GM21619 (cell line): ENCODE results near the gene MANF.
"Not testable (repeated sequence)": the region's sequence is repeated elsewhere in the genome, so short reads cannot be mapped to it uniquely, and the experiment has no call there.

Source experiments
- ATAC-seq: cut with Tn5 transposase; IDR thresholded peaks from one replicate; pipeline ENCODE4 v1.9.1; 2021; ENCODE audit not compliant: unreplicated experiment

Gene MANF

DNA sequence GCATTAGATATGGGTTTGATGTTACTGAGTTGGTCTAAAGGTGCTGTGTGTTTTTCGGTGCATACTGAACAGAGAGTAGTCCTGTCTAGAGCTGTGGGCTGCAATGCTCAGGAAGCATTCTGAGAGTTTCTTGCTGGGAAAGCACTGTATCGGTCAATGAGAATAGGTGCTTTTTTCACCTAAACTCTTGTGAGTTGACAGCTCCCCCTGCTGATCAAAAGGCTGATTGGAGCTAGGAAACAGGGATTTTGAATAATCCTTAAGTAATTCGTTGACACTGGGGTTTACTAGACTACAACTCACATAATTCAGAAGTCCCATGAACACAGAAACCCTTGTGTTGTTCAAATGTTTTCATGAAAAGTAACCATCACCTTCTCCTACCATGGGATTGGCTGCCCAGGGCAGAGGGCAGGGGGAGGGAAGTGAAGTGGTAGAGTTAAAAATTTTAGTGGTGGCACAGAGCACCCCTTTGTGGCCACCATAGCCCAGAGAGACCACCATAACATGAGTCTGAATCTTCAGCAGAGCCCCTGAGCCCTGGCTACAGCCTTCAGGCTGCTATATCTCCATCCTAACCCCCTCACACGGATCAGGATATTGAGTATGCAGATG lies 13.0 kb upstream of the MANF start:
- ATAC-seq = no peak

DNA sequence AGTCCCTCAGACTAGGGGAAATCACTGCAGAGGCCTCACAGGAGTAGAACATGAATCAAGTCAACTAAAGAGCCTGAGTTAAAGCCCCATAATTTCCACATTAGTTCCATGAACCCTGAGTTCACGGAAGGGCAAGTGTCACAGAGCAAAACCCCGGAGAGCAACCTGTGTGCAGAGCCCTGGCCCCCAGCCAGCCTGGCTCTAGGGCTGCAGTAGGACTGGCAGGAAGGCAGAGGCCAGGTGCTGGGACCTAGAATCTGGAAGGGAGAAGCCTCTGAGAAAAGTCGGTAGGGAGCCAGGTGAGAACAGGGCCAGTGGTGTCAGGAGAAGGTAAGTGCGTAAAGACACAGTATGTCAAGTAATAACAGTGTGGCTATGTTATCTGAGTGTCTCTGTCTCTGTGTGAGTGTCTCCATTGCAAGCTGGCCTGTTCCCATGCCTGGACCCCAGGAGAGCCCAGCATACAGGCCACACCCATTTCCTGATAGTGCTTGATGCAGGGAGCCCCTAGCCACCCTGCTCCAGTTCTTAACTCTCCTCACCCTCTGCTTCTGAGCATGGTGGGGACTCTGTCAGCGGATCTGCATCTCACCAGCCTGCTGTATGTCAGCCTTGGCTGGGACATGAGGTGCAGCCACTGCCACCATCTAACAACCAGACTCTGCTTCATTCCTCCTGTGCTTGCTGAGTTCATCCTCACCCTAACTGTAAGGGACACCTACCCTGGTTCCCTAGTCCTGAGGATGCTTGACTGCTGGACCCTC lies 11.3 kb upstream of the MANF start:
- ATAC-seq = no peak

- no peak for ATAC-seq
Observed at GRCh38 chr3:51374456-51374855, 10.6 kb upstream of the MANF start.

- ATAC-seq = no peak
Observed at GRCh38 chr3:51375136-51375535, 10.0 kb upstream of the MANF start.

DNA sequence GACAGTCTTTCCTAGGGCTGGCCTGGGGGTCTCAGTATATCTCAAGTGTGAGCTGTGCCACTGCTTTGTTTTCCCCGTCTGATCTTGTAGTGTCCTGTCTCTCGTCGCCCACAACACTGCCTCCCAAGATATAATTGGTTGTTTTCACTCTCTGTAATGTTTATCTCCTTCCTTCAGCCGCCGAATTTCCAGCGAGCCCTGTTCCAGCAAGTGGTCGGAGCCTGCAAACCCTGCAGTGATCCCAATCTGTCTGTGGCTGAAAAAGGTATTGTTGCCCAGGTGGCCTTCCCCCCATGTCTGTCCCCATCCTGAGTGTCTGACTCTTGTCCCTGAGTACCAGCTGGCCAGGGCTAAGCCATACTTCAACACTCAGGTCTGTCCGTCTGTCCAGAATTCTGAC lies 9.5 kb upstream of the MANF start:
- ATAC-seq = no peak

GRCh38 chr3:51378065-51378464 lies 7.0 kb upstream of the MANF start:
- ATAC-seq = no peak

DNA sequence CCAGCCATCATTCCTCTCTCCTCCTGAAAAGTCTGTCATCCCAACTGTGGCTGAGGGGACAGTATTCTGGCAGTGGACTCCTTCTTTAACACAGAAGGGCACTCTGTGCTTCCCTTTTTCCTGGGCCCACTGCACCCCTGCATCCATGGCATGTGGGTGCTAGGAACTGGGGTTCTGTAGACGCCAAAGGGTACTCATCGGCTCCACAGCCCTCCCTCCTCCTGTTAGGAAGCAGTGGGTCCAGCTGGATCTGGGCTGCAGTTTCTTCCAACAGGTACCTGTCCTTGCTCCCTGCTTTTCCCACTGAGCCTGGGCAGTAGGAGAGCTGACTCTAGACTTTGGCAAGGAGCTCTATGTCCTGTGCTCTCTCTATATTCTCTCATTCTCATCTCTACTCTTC lies 6.4 kb upstream of the MANF start:
- ATAC-seq = no peak

- ATAC-seq = no peak
Observed at GRCh38 chr3:51379301-51379700, 5.8 kb upstream of the MANF start.

DNA sequence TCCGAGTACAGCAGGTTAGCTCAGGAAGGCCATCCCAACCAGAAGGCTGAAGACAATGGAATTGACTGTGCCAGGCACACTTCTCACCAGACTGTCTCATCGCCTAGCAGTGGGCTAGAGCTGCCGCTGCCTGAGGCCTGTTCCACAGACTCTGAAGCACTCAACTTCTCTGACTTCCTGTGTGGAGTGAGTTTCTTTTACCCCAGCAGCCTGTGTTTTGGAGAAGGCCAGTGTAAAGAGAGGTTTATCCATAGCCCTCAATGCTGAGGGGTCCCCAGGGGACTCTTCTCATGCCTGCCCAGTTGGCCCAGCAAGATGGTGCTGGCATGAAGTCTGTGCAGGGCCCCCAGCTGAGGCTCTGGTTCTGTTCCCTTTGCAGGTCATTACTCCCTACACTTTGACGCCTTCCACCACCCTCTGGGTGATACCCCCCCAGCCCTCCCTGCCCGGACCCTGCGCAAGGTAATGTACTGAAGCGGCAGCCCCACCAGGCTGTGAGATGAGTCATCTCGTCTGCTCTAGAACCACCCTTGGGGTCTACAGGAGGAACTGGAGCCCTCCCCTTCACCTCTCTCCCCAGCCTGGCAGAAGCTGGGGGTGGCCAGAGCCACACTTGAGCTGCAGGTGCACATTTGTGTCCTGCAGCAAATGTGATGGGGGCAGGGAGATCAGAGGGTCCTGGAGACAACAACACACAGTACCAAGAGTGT lies 5.2 kb upstream of the MANF start:
- no peak for ATAC-seq

DNA sequence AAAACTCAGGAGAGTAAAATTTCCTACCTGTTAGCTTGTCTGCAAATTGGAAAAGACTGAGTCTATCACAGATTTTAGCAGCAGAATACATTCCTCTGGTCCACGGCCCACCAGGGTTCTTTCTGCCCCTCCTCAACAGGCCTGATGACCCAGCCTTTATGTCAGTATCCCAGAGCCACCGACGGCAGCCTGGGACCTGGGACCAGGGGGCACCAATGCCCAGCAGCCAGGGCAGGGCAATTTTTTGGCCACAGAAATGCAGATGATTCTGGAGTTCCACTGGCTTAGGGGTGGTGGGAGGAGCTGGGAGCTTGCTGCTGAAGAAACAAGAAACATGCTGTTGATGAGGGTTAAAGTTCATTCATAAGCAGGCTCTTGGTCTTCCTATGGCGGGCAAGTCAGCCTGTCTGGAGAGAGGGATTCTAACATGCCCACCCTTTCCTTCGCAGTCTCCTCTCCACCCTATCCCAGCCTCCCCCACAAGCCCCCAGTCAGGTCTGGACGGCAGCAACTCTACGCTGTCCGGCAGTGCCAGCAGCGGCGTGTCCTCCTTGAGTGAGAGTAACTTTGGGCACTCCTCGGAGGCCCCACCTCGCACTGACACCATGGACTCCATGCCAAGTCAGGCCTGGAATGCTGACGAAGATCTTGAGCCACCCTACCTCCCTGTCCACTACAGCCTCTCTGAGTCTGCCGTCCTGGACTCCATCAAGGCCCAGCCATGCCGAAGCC lies 4.3 kb upstream of the MANF start:
- ATAC-seq = no peak

GRCh38 chr3:51381333-51381705 lies 3.8 kb upstream of the MANF start:
- no peak for ATAC-seq

DNA sequence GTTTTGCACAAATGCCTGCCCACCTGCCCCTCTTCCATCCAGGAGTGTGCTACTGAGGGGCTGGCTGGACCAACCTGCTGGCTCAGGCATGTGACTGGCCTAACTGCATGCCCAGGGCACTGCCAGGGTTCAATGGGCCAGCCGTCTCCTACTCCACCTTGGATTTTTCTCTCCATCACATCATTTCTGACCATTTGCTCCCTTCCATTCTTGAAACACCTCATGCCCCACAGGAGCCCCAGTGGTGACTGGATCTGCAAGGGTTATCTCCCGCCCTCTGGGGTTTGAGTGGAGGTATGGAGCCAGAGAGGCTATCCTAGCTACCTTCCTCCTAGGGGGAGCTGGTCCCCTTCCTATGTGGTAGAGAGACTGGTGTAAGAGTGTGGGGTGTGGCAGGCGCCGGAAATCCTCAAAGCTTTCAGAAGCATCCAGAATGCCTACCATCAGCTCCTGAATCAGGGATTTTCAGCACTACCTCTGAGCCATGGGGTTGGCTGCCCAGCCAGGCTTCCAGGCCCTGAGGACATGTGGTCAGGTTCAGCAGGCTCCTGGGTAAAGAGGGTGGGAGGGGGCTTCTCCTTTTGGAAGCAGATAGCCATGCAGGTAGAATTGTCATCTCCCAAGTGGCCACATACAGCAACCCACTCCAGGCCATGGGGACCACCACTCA lies 2.9 kb upstream of the MANF start:
- ATAC-seq = no peak

GRCh38 chr3:51382947-51383578 lies 2.0 kb upstream of the MANF start:
- no peak for ATAC-seq

DNA sequence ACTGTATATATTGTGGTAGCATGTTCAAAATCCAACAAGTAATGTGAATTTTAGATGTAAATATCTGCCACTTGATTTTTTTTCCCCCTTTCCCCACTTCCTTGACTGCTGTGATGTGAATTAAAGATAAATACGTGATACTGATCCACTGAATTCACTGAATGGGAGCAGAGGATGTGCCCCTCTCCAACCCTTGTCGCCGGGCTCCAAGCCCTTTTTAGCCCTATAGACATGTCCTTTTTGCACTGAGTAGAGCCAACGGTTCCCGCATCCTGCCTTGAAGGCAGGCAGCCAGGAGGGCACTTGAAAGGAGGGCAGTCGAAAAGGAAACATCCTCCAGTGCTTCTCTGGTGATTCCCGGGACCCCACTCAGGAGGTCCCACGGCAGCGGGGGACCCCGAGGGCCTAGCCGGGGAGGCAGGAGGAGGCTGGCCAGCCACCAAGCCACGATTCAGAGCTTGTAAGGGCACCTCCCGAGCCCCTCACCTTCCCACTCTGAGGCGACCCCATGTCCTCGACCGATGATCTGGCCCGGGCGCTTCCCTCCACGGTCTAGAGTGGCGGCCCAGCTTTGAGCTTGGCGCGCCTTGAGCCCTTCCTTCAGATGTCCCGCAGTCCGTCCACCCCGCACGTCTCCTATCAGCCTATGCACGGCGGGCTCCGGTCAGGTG lies 901 bp upstream of the MANF start:
- peak; percentile 6 for ATAC-seq

DNA sequence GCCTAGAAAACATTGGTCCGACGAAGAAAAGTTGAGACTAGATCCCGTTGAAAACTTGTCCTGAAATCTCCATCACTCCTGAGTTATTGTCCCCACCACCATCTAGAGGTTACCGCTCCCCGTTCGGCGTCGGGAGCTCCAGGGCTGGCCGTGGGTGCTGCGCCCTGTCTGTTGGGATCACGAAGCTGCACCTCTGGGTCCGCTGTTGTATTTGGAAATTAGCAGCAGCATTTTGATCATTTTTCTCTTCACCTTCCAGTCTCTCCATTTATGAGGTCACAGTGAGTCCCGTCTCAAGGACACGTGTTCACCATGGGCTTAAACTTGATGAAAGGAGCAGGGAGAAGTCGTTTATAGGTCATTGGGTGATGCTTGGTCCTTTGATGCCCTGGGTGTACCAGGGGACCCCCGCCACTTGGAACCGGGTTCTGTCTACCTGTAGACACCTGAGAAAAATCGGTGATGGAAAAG lies 565 bp downstream of the MANF start:
- ATAC-seq = no peak

GRCh38 chr3:51386159-51386851 lies 1.2 kb downstream of the MANF start:
- no peak for ATAC-seq

GRCh38 chr3:51386852-51387229 lies 1.8 kb downstream of the MANF start:
- ATAC-seq = no peak

DNA sequence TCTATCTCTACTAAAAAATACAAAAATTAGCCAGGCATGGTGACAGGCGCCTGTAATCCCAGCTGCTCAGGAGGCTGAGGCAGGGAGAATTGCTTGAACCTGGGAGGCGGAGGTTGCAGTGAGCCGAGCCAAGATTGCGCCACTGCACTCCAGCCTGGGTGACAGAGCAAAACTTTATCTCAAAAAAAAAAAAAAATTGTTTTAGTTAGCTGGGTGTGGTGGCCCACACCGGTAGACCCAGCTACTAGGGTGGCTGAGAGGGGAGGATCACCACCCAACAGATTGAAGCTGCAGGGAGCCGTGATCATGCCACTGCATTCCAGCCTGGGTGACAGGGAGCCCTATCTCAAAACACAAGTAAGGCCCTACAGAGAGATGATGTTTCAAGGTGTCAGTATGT lies 2.2 kb downstream of the MANF start:
- ATAC-seq = not testable (repeated sequence)

- ATAC-seq = no peak
Observed at GRCh38 chr3:51388286-51389029, 3.4 kb downstream of the MANF start.
